WTC11 (cell line): ENCODE results near the gene TBX15. TPM values are rescaled to one million over a fixed set of nuclear protein-coding genes. Genes with fewer than 3 reads are reported as not detected.
A peak's percentile ranks its signal among the peaks of the same experiment; 100 is the strongest.

Source experiments
- ATAC-seq: fragments of 200-7000 bp; cut with Tn5 transposase; 2 replicates; pipeline ENCODE4 v1.10.0; 2021; ENCODE audit warnings: mild to moderate bottlenecking, moderate library complexity
- CTCF ChIA-PET: fragments of 300-600 bp; sonication (Branson Sonifier 250); formaldehyde crosslinking; loops from one replicate; lab custom pipeline; 2021; ENCODE audit warnings: antibody characterized with exemption; lab: Charles Lee
- POLR2A ChIA-PET: fragments of 350-600 bp; sonication (Branson Sonifier 250); formaldehyde crosslinking; loops from one replicate; lab custom pipeline; 2021; ENCODE audit warnings: antibody characterized with exemption; lab: Charles Lee
- DNase-seq: peaks from one replicate; pipeline ENCODE4 v3.0.0; 2021; ENCODE audit warnings: low spot score
- H3K27ac Mint-ChIP-seq: 2 replicates; pipeline ENCODE4 v1.8.0; 2021; ENCODE audit warnings: mixed read lengths
- H3K27me3 Mint-ChIP-seq: 2 replicates; pipeline ENCODE4 v1.8.0; 2021; ENCODE audit warnings: low read depth, mild to moderate bottlenecking, moderate library complexity, mixed read lengths
- H3K36me3 Mint-ChIP-seq: 2 replicates; pipeline ENCODE4 v1.8.0; 2021; ENCODE audit warnings: mixed read lengths
- H3K4me1 Mint-ChIP-seq: 2 replicates; pipeline ENCODE4 v1.8.0; 2022; ENCODE audit warnings: mixed read lengths
- H3K4me3 Mint-ChIP-seq: 2 replicates; pipeline ENCODE4 v1.8.0; 2021; ENCODE audit warnings: mild to moderate bottlenecking, moderate library complexity, mixed read lengths
- H3K9me3 Mint-ChIP-seq: 2 replicates; pipeline ENCODE4 v1.8.0; 2021; ENCODE audit warnings: mixed read lengths
- ATF2 ChIP-seq: sonication (generic); formaldehyde crosslinking; IDR thresholded peaks from 2 replicates; pipeline ENCODE4 v1.8.1; 2022; ENCODE audit warnings: low read depth, missing genetic modification reagents, borderline replicate concordance
- CREM ChIP-seq: sonication (generic); formaldehyde crosslinking; IDR thresholded peaks from 2 replicates; pipeline ENCODE4 v1.8.1; 2022; ENCODE audit warnings: mild to moderate bottlenecking, missing genetic modification reagents, moderate library complexity
- CTCF ChIP-seq: fragments of 200-600 bp; IDR thresholded peaks from 2 replicates; pipeline ENCODE4 v1.8.0; 2022; ENCODE audit warnings: antibody characterized with exemption
- FOXP1 ChIP-seq: sonication (generic); formaldehyde crosslinking; IDR thresholded peaks from 2 replicates; pipeline ENCODE4 v1.8.0; 2022; ENCODE audit warnings: missing genetic modification reagents, mild to moderate bottlenecking, moderate library complexity, borderline replicate concordance
- FOXP4 ChIP-seq: sonication (generic); formaldehyde crosslinking; IDR thresholded peaks from 2 replicates; pipeline ENCODE4 v1.8.0; 2022; ENCODE audit warnings: mild to moderate bottlenecking, missing genetic modification reagents
- SOX15 ChIP-seq: fragments of 250-450 bp; sonication (Bioruptor Pico); IDR thresholded peaks from 2 replicates; pipeline ENCODE4 v1.9.0; 2021; ENCODE audit warnings: mild to moderate bottlenecking
- STAT6 ChIP-seq: sonication (generic); formaldehyde crosslinking; conservative IDR thresholded peaks from 2 replicates; pipeline ENCODE4 v1.8.1; 2023; ENCODE audit warnings: mild to moderate bottlenecking, low read depth, missing genetic modification reagents, moderate library complexity
- TCF7 ChIP-seq: sonication (generic); formaldehyde crosslinking; IDR thresholded peaks from 2 replicates; pipeline ENCODE4 v1.8.0; 2022; ENCODE audit warnings: mild to moderate bottlenecking, low read depth, missing genetic modification reagents, moderate library complexity
- ZNF138 ChIP-seq: sonication (generic); formaldehyde crosslinking; conservative IDR thresholded peaks from 2 replicates; pipeline ENCODE4 v1.8.1; 2022; ENCODE audit warnings: mild to moderate bottlenecking, moderate library complexity, missing genetic modification reagents
- ZNF281 ChIP-seq: sonication (generic); formaldehyde crosslinking; IDR thresholded peaks from 2 replicates; pipeline ENCODE4 v1.8.0; 2023; ENCODE audit warnings: mild to moderate bottlenecking, missing genetic modification reagents
- ZNF396 ChIP-seq: fragments of 250-450 bp; sonication (Bioruptor Pico); IDR thresholded peaks from 2 replicates; pipeline ENCODE4 v1.8.0; 2021; ENCODE audit warnings: mild to moderate bottlenecking, moderate library complexity, borderline replicate concordance
- total RNA-seq: library from RNA; stranded (reverse); gene quantifications from 3 replicates; pipeline ENCODE4 v1.2.3, GENCODE V29; 2021

Gene TBX15
- total RNA-seq, 1 experiment from 2014 or later, result 0.11 TPM

- ChIA-PET CTCF (interaction anchor here (0.6 to 2.7 kb wide), 10 partner anchors 10 to 979 kb away, joined by 3 to 35 read pairs (median 5); no protein-coding TSS in a partner anchor), POLR2A (interaction anchor here (1.4 kb wide), 1 partner anchor 10 kb away, joined by 6 read pairs; no protein-coding TSS in a partner anchor)
- Mint-ChIP-seq H3K9me3 (no peaks in the 10 kb centered on the region), H3K27ac (no peak overlapping the region), H3K4me3 (peak overlapping the region; percentile 74), H3K4me1 (peaks cover 78% of the 10 kb centered on the region), H3K27me3 (peaks cover 100% of the 10 kb centered on the region), H3K36me3 (no peaks in the 10 kb centered on the region)
- peak; percentile 34 for ATAC-seq
- peak; percentile 64 for DNase-seq
- TF ChIP-seq SOX15, result no peak
- TF ChIP-seq CTCF, result no peak
- no peak for TF ChIP-seq ATF2 (CRISPR knock-in tag)
- TF ChIP-seq ZNF396 (CRISPR knock-in tag), result no peak
- TF ChIP-seq TCF7 (CRISPR knock-in tag), result no peak
- TF ChIP-seq CREM (CRISPR knock-in tag), result no peak
- no peak for TF ChIP-seq ZNF138 (CRISPR knock-in tag)
- no peak for TF ChIP-seq ZNF281
- no peak for TF ChIP-seq FOXP4 (CRISPR knock-in tag)
Observed at GRCh38 chr1:118989878-118990378, 1.8 kb upstream of the TBX15 start.

GRCh38 chr1:118989006-118989815, 1.1 kb upstream of the TBX15 start:
- DNase-seq (peak; percentile 66), ATAC-seq (peak; percentile 2)
- H3K4me1 Mint-ChIP-seq, result peaks cover 84% of the 10 kb centered on the region
- POLR2A ChIA-PET, result interaction anchor here (1.4 kb wide), 1 partner anchor 11 kb away, joined by 6 read pairs; no protein-coding TSS in a partner anchor
- no peaks in the 10 kb centered on the region for H3K9me3 Mint-ChIP-seq
- no peaks in the 10 kb centered on the region for H3K36me3 Mint-ChIP-seq
- peaks cover 100% of the 10 kb centered on the region for H3K27me3 Mint-ChIP-seq
- no peak for TF ChIP-seq STAT6 (CRISPR knock-in tag)
- TF ChIP-seq FOXP1 (CRISPR knock-in tag), result no peak
- H3K4me3 Mint-ChIP-seq, result peak overlapping the region; percentile 74
- CTCF ChIA-PET, result interaction anchor here (0.6 to 2.7 kb wide), 11 partner anchors 10 to 980 kb away, joined by 3 to 35 read pairs (median 4); no protein-coding TSS in a partner anchor
- H3K27ac Mint-ChIP-seq, result no peak overlapping the region
